Measurements from ENCODE around the gene MAGEF1. TPM values are rescaled to one million over a fixed set of nuclear protein-coding genes. Genes with fewer than 3 reads are reported as not detected.

MAGEF1 gene
- total and polyA plus RNA-seq, 9 donors: 52.5 to 80.7 (median 73.5) TPM

- Histone ChIP-seq H3K9me3 (replicated peaks; ENCODE audit: control insufficient read depth, low read depth, low read length) (no peaks in the 10 kb centered on the region), H3K36me3 (ENCODE audit: control insufficient read depth, insufficient read depth, low read length) (no peaks in the 10 kb centered on the region), H3K27ac (ENCODE audit: low read length) (peak overlapping the region; percentile 81), H3K27me3 (ENCODE audit: control insufficient read depth, insufficient read depth, low read length) (no peaks in the 10 kb centered on the region), H3K4me3 (ENCODE audit: low read length) (no peak overlapping the region), H3K4me1 (ENCODE audit: control insufficient read depth, insufficient read depth, low read length) (peaks cover 18% of the 10 kb centered on the region)
- peak; percentile 60 for DNase-seq
- WGBS (ENCODE audit: insufficient coverage): 41% methylated on average over 9 of the region's 12 CpGs
Measured at GRCh38 chr3:184725176-184725719, 13.4 kb upstream of the MAGEF1 start.

GRCh38 chr3:184724699-184725098 lies 12.8 kb upstream of the MAGEF1 start:
- H3K27me3 ChIP-seq (ENCODE audit: control insufficient read depth, insufficient read depth, low read length): no peaks in the 10 kb centered on the region
- H3K4me1 ChIP-seq (ENCODE audit: control insufficient read depth, insufficient read depth, low read length): peaks cover 18% of the 10 kb centered on the region
- peaks cover 1% of the 10 kb centered on the region for H3K36me3 ChIP-seq (ENCODE audit: control insufficient read depth, insufficient read depth, low read length)
- DNase-seq: peak; percentile 25
- no CpG with 5 or more reads among the region's 4 CpGs for WGBS (ENCODE audit: insufficient coverage)
- H3K27ac ChIP-seq (ENCODE audit: low read length): peak overlapping the region; percentile 81
- H3K9me3 ChIP-seq (replicated peaks; ENCODE audit: control insufficient read depth, low read depth, low read length): no peaks in the 10 kb centered on the region
- no peak overlapping the region for H3K4me3 ChIP-seq (ENCODE audit: low read length)

GRCh38 chr3:184719709-184720108 lies 7.8 kb upstream of the MAGEF1 start:
- no peaks in the 10 kb centered on the region for H3K27me3 ChIP-seq (ENCODE audit: control insufficient read depth, insufficient read depth, low read length)
- peaks cover 30% of the 10 kb centered on the region for H3K4me1 ChIP-seq (ENCODE audit: control insufficient read depth, insufficient read depth, low read length)
- 95% methylated on average over 2 of the region's 4 CpGs for WGBS (ENCODE audit: insufficient coverage)
- H3K4me3 ChIP-seq (ENCODE audit: low read length): no peak overlapping the region
- H3K36me3 ChIP-seq (ENCODE audit: control insufficient read depth, insufficient read depth, low read length): peaks cover 3% of the 10 kb centered on the region
- no peak for DNase-seq
- no peak overlapping the region for H3K27ac ChIP-seq (ENCODE audit: low read length)
- H3K9me3 ChIP-seq (replicated peaks; ENCODE audit: control insufficient read depth, low read depth, low read length): no peaks in the 10 kb centered on the region

- Histone ChIP-seq H3K9me3 (replicated peaks; ENCODE audit: control insufficient read depth, low read depth, low read length) (no peaks in the 10 kb centered on the region), H3K36me3 (ENCODE audit: control insufficient read depth, insufficient read depth, low read length) (peaks cover 3% of the 10 kb centered on the region), H3K27me3 (ENCODE audit: control insufficient read depth, insufficient read depth, low read length) (no peaks in the 10 kb centered on the region), H3K27ac (ENCODE audit: low read length) (peak overlapping the region; percentile 96), H3K4me3 (ENCODE audit: low read length) (no peak overlapping the region), H3K4me1 (ENCODE audit: control insufficient read depth, insufficient read depth, low read length) (peaks cover 30% of the 10 kb centered on the region)
- DNase-seq: no peak
- 100% methylated on average over 2 of the region's 3 CpGs for WGBS (ENCODE audit: insufficient coverage)
Measured at GRCh38 chr3:184718431-184718830, 6.6 kb upstream of the MAGEF1 start.

GRCh38 chr3:184717399-184717983 lies 5.6 kb upstream of the MAGEF1 start:
- WGBS (ENCODE audit: insufficient coverage): 0% methylated on average over 1 of the region's 8 CpGs
- H3K9me3 ChIP-seq (replicated peaks; ENCODE audit: control insufficient read depth, low read depth, low read length): no peaks in the 10 kb centered on the region
- H3K27ac ChIP-seq (ENCODE audit: low read length): peak overlapping the region; percentile 96
- no peak overlapping the region for H3K4me3 ChIP-seq (ENCODE audit: low read length)
- H3K4me1 ChIP-seq (ENCODE audit: control insufficient read depth, insufficient read depth, low read length): peaks cover 30% of the 10 kb centered on the region
- DNase-seq: peak; percentile 41
- peaks cover 3% of the 10 kb centered on the region for H3K36me3 ChIP-seq (ENCODE audit: control insufficient read depth, insufficient read depth, low read length)
- no peaks in the 10 kb centered on the region for H3K27me3 ChIP-seq (ENCODE audit: control insufficient read depth, insufficient read depth, low read length)

- H3K27me3 ChIP-seq (ENCODE audit: control insufficient read depth, insufficient read depth, low read length): no peaks in the 10 kb centered on the region
- WGBS (ENCODE audit: insufficient coverage): 3% methylated on average over 15 of the region's 20 CpGs
- peaks cover 34% of the 10 kb centered on the region for H3K4me1 ChIP-seq (ENCODE audit: control insufficient read depth, insufficient read depth, low read length)
- H3K9me3 ChIP-seq (replicated peaks; ENCODE audit: control insufficient read depth, low read depth, low read length): no peaks in the 10 kb centered on the region
- no peak overlapping the region for H3K4me3 ChIP-seq (ENCODE audit: low read length)
- peak; percentile 84 for DNase-seq
- peaks cover 3% of the 10 kb centered on the region for H3K36me3 ChIP-seq (ENCODE audit: control insufficient read depth, insufficient read depth, low read length)
- H3K27ac ChIP-seq (ENCODE audit: low read length): peak overlapping the region; percentile 96
Measured at GRCh38 chr3:184716622-184717398, 4.9 kb upstream of the MAGEF1 start.

GRCh38 chr3:184715943-184716621 lies 4.2 kb upstream of the MAGEF1 start:
- no peak overlapping the region for H3K4me3 ChIP-seq (ENCODE audit: low read length)
- H3K27me3 ChIP-seq (ENCODE audit: control insufficient read depth, insufficient read depth, low read length): no peaks in the 10 kb centered on the region
- peaks cover 35% of the 10 kb centered on the region for H3K4me1 ChIP-seq (ENCODE audit: control insufficient read depth, insufficient read depth, low read length)
- peaks cover 3% of the 10 kb centered on the region for H3K36me3 ChIP-seq (ENCODE audit: control insufficient read depth, insufficient read depth, low read length)
- DNase-seq: no peak
- no peaks in the 10 kb centered on the region for H3K9me3 ChIP-seq (replicated peaks; ENCODE audit: control insufficient read depth, low read depth, low read length)
- peak overlapping the region; percentile 96 for H3K27ac ChIP-seq (ENCODE audit: low read length)
- 63% methylated on average over 4 of the region's 8 CpGs for WGBS (ENCODE audit: insufficient coverage)

GRCh38 chr3:184713521-184713920 lies 1.7 kb upstream of the MAGEF1 start:
- Histone ChIP-seq H3K4me1 (ENCODE audit: control insufficient read depth, insufficient read depth, low read length) (peaks cover 45% of the 10 kb centered on the region), H3K9me3 (replicated peaks; ENCODE audit: control insufficient read depth, low read depth, low read length) (no peaks in the 10 kb centered on the region), H3K27ac (ENCODE audit: low read length) (no peak overlapping the region), H3K27me3 (ENCODE audit: control insufficient read depth, insufficient read depth, low read length) (no peaks in the 10 kb centered on the region), H3K4me3 (ENCODE audit: low read length) (no peak overlapping the region), H3K36me3 (ENCODE audit: control insufficient read depth, insufficient read depth, low read length) (peaks cover 10% of the 10 kb centered on the region)
- no CpG with 5 or more reads among the region's 2 CpGs for WGBS (ENCODE audit: insufficient coverage)
- DNase-seq: no peak

- Histone ChIP-seq H3K27me3 (ENCODE audit: control insufficient read depth, insufficient read depth, low read length) (no peaks in the 10 kb centered on the region), H3K36me3 (ENCODE audit: control insufficient read depth, insufficient read depth, low read length) (peaks cover 14% of the 10 kb centered on the region), H3K4me1 (ENCODE audit: control insufficient read depth, insufficient read depth, low read length) (peaks cover 41% of the 10 kb centered on the region), H3K27ac (ENCODE audit: low read length) (no peak overlapping the region), H3K9me3 (replicated peaks; ENCODE audit: control insufficient read depth, low read depth, low read length) (no peaks in the 10 kb centered on the region), H3K4me3 (ENCODE audit: low read length) (no peak overlapping the region)
- WGBS (ENCODE audit: insufficient coverage): no CpG with 5 or more reads among the region's 2 CpGs
- no peak for DNase-seq
Measured at GRCh38 chr3:184713040-184713355, 1.1 kb upstream of the MAGEF1 start.
